NB4 (cell line): ENCODE results near the gene LPP.
A peak's percentile ranks its signal among the peaks of the same experiment; 100 is the strongest.

Experiments
- DNase-seq: peaks from one replicate; pipeline ENCODE4 v3.0.0; 2010; ENCODE audit warnings: low read depth
- H3K4me3 ChIP-seq: one replicate; pipeline ENCODE4 v1.5.1; 2011; ENCODE audit warnings: mild to moderate bottlenecking, low read depth, low read length, moderate library complexity
- CTCF ChIP-seq: IDR thresholded peaks from one replicate; pipeline ENCODE4 v1.5.1; 2012; ENCODE audit warnings: low read depth, low read length
- MAX ChIP-seq: IDR thresholded peaks from 2 replicates; pipeline ENCODE4 v1.6.1; 2011; ENCODE audit warnings: low read depth, low read length
- MYC ChIP-seq: IDR thresholded peaks from 2 replicates; pipeline ENCODE4 v1.6.1; 2011; ENCODE audit warnings: low read depth, low read length
- POLR2A ChIP-seq: IDR thresholded peaks from 2 replicates; pipeline ENCODE4 v1.6.1; 2011; ENCODE audit warnings: mild to moderate bottlenecking; ENCODE audit not compliant: insufficient read length; ENCODE audit errors: extremely low read depth

LPP gene

GRCh38 chr3:188807006-188807405 lies 653.0 kb downstream of the LPP start:
- TF ChIP-seq POLR2A (no peak), MAX (no peak), MYC (no peak), CTCF (no peak)
- H3K4me3 ChIP-seq = no peak overlapping the region
- no peak for DNase-seq

- no peak for DNase-seq
- TF ChIP-seq MYC (no peak), CTCF (no peak), MAX (no peak), POLR2A (no peak)
- H3K4me3 ChIP-seq = no peak overlapping the region
These were observed 658.2 kb downstream of the LPP start for GRCh38 chr3:188812198-188812597.

GRCh38 chr3:188814581-188814980 lies 660.6 kb downstream of the LPP start:
- TF ChIP-seq CTCF = no peak
- no peak for TF ChIP-seq POLR2A
- TF ChIP-seq MAX = no peak
- TF ChIP-seq MYC = no peak
- H3K4me3 ChIP-seq = no peak overlapping the region
- DNase-seq = no peak

- H3K4me3 ChIP-seq = no peak overlapping the region
- TF ChIP-seq MYC (no peak), MAX (no peak), POLR2A (no peak), CTCF (no peak)
- no peak for DNase-seq
These were observed 663.4 kb downstream of the LPP start for GRCh38 chr3:188817103-188817934.

GRCh38 chr3:188817935-188818269 lies 663.9 kb downstream of the LPP start:
- H3K4me3 ChIP-seq = no peak overlapping the region
- peak; percentile 10 for DNase-seq
- TF ChIP-seq POLR2A = no peak
- no peak for TF ChIP-seq MAX
- no peak for TF ChIP-seq CTCF
- no peak for TF ChIP-seq MYC
